Neutrophil (primary cell): Measurements from ENCODE around the gene CDKL5.

ENCODE experiments used
- H3K27ac ChIP-seq: fragments of 200-600 bp; sonication (generic); 2 replicates; pipeline ENCODE4 v1.5.1; 2016; ENCODE audit warnings: mild to moderate bottlenecking, moderate library complexity
- H3K27me3 ChIP-seq: fragments of 200-600 bp; sonication (generic); 2 replicates; pipeline ENCODE4 v1.6.0; 2016; ENCODE audit warnings: mild to moderate bottlenecking
- H3K36me3 ChIP-seq: fragments of 200-600 bp; sonication (generic); 2 replicates; pipeline ENCODE4 v1.5.1; 2017
- H3K4me1 ChIP-seq, 2 experiments: fragments of 200-600 bp in 1 of 2; sonication (generic) in 1 of 2; 1 replicate in 1 of 2; 2 replicates in 1 of 2; pipeline versions ENCODE4 v1.5.1 to v1.6.1; 2013 to 2016; ENCODE audit warnings: low read depth in 1 of 2, low read length in 1 of 2, mild to moderate bottlenecking in 1 of 2, moderate library complexity in 1 of 2; ENCODE audit not compliant: control insufficient read depth in 1 of 2, insufficient read depth in 1 of 2
- H3K4me3 ChIP-seq, 2 experiments: fragments of 200-600 bp in 1 of 2; sonication (generic) in 1 of 2; 1 replicate in 1 of 2; 2 replicates in 1 of 2; pipeline ENCODE4 v1.5.1; 2013 to 2016; ENCODE audit warnings: low read depth in 1 of 2, low read length in 1 of 2, mild to moderate bottlenecking in 1 of 2, moderate library complexity in 1 of 2
- H3K9me3 ChIP-seq: fragments of 200-600 bp; sonication (generic); 2 replicates; pipeline ENCODE4 v1.5.1; 2016
- TF ChIP-seq, protein P1 (sequence below): fragments of 200-600 bp; sonication (generic); IDR thresholded peaks from 2 replicates; pipeline ENCODE4 v1.5.1; 2016; ENCODE audit warnings: antibody characterized with exemption

CDKL5 gene

GRCh38 chrX:18607966-18608365, 182.6 kb downstream of the CDKL5 start:
- H3K9me3 ChIP-seq: no peaks in the 10 kb centered on the region
- H3K4me1 ChIP-seq: peaks cover 0 to 7% of the 10 kb centered on the region in 2 experiments
- TF ChIP-seq, protein P1, sequence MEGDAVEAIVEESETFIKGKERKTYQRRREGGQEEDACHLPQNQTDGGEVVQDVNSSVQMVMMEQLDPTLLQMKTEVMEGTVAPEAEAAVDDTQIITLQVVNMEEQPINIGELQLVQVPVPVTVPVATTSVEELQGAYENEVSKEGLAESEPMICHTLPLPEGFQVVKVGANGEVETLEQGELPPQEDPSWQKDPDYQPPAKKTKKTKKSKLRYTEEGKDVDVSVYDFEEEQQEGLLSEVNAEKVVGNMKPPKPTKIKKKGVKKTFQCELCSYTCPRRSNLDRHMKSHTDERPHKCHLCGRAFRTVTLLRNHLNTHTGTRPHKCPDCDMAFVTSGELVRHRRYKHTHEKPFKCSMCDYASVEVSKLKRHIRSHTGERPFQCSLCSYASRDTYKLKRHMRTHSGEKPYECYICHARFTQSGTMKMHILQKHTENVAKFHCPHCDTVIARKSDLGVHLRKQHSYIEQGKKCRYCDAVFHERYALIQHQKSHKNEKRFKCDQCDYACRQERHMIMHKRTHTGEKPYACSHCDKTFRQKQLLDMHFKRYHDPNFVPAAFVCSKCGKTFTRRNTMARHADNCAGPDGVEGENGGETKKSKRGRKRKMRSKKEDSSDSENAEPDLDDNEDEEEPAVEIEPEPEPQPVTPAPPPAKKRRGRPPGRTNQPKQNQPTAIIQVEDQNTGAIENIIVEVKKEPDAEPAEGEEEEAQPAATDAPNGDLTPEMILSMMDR: no peak
- H3K4me3 ChIP-seq: no peak overlapping the region
- no peak overlapping the region for H3K27ac ChIP-seq
- H3K27me3 ChIP-seq: no peaks in the 10 kb centered on the region
- peaks cover 45% of the 10 kb centered on the region for H3K36me3 ChIP-seq

GRCh38 chrX:18613930-18614639, 188.7 kb downstream of the CDKL5 start:
- H3K36me3 ChIP-seq: peaks cover 16% of the 10 kb centered on the region
- no peak overlapping the region for H3K27ac ChIP-seq
- H3K9me3 ChIP-seq: no peaks in the 10 kb centered on the region
- no peak overlapping the region for H3K4me3 ChIP-seq
- no peaks in the 10 kb centered on the region for H3K27me3 ChIP-seq
- TF ChIP-seq, protein P1: no peak
- H3K4me1 ChIP-seq: peaks cover 22 to 32% of the 10 kb centered on the region in 2 experiments

GRCh38 chrX:18616688-18617406, 191.4 kb downstream of the CDKL5 start:
- H3K4me1 ChIP-seq: peaks cover 22 to 25% of the 10 kb centered on the region in 2 experiments
- TF ChIP-seq, protein P1: no peak
- H3K4me3 ChIP-seq: peak overlapping the region in 1 of 2 experiments; percentile 31
- H3K9me3 ChIP-seq: no peaks in the 10 kb centered on the region
- H3K27ac ChIP-seq: peak overlapping the region; percentile 73
- peaks cover 4% of the 10 kb centered on the region for H3K36me3 ChIP-seq
- H3K27me3 ChIP-seq: no peaks in the 10 kb centered on the region

- Histone ChIP-seq H3K9me3 (no peaks in the 10 kb centered on the region), H3K4me1 (peaks cover 22 to 25% of the 10 kb centered on the region in 2 experiments), H3K36me3 (peaks cover 4% of the 10 kb centered on the region), H3K4me3 (peak overlapping the region in 1 of 2 experiments; percentile 31), H3K27me3 (no peaks in the 10 kb centered on the region), H3K27ac (peak overlapping the region; percentile 73)
- TF ChIP-seq, protein P1: no peak
These were observed 192.0 kb downstream of the CDKL5 start for GRCh38 chrX:18617407-18617750.

GRCh38 chrX:18619288-18619687, 193.9 kb downstream of the CDKL5 start:
- TF ChIP-seq, protein P1: no peak
- peaks cover 22 to 25% of the 10 kb centered on the region in 2 experiments for H3K4me1 ChIP-seq

More at GRCh38 chrX:18619288-18619687, 193.9 kb downstream of the CDKL5 start:
- Histone ChIP-seq H3K4me3 (no peak overlapping the region), H3K36me3 (peaks cover 4% of the 10 kb centered on the region), H3K9me3 (no peaks in the 10 kb centered on the region), H3K27me3 (no peaks in the 10 kb centered on the region), H3K27ac (peak overlapping the region; percentile 35)
